Stimulated activated CD4-positive, alpha-beta T cell treated with anti-CD3 and anti-CD28 coated beads, Interleukin-4, amount 100 ng/mL, for 48 hours (primary cell): ENCODE data around the gene ADCY1.
A peak's percentile ranks its signal among the peaks of the same experiment; 100 is the strongest.

Experiments
- DNase-seq, 2 donors: peaks; one replicate each; pipeline ENCODE4 v3.0.0-alpha.2; 2020; ENCODE audit warnings: low read depth in 2 of 2

The ADCY1 gene

GRCh38 chr7:45651540-45651939 is 77.4 kb downstream of the ADCY1 start:
- DNase-seq = no peak

- no peak for DNase-seq
These were observed 78.5 kb downstream of the ADCY1 start for GRCh38 chr7:45652630-45653029.

- DNase-seq = no peak
These were observed 79.2 kb downstream of the ADCY1 start for GRCh38 chr7:45653209-45653907.

GRCh38 chr7:45654341-45654740 is 80.2 kb downstream of the ADCY1 start:
- no peak for DNase-seq

- DNase-seq = no peak
These were observed 81.4 kb downstream of the ADCY1 start for GRCh38 chr7:45655539-45655938.

GRCh38 chr7:45656431-45656830 is 82.3 kb downstream of the ADCY1 start:
- no peak for DNase-seq

- no peak for DNase-seq
These were observed 83.1 kb downstream of the ADCY1 start for GRCh38 chr7:45657136-45657889.

- DNase-seq = no peak
These were observed 83.9 kb downstream of the ADCY1 start for GRCh38 chr7:45657890-45658715.

- DNase-seq = no peak
These were observed 84.7 kb downstream of the ADCY1 start for GRCh38 chr7:45658716-45659495.

GRCh38 chr7:45659496-45660139 is 85.5 kb downstream of the ADCY1 start:
- DNase-seq = no peak

- no peak for DNase-seq
These were observed 86.2 kb downstream of the ADCY1 start for GRCh38 chr7:45660201-45660900.

GRCh38 chr7:45660901-45661211 is 86.7 kb downstream of the ADCY1 start:
- no peak for DNase-seq

- DNase-seq = no peak
These were observed 87.3 kb downstream of the ADCY1 start for GRCh38 chr7:45661302-45661995.

GRCh38 chr7:45662018-45662417 is 87.8 kb downstream of the ADCY1 start:
- no peak for DNase-seq

- no peak for DNase-seq
These were observed 88.5 kb downstream of the ADCY1 start for GRCh38 chr7:45662540-45663166.

GRCh38 chr7:45663167-45663921 is 89.2 kb downstream of the ADCY1 start:
- DNase-seq = peak; percentile 4 to 39

GRCh38 chr7:45663965-45664633 is 89.9 kb downstream of the ADCY1 start:
- no peak for DNase-seq

- DNase-seq = no peak
These were observed 91.0 kb downstream of the ADCY1 start for GRCh38 chr7:45665172-45665571.
